Calu3 (cell line): Measurements from ENCODE around the gene FAM13B. TPM values are rescaled to one million over a fixed set of nuclear protein-coding genes. Genes with fewer than 3 reads are reported as not detected.
"Not testable (repeated sequence)": the region's sequence is repeated elsewhere in the genome, so short reads cannot be mapped to it uniquely, and the experiment has no call there.

Source experiments
- Bru-seq: library from RNA; stranded (reverse); fragments of 400-500 nt; gene quantifications from one replicate; lab custom pipeline; 2021; lab: Mats Ljungman, UMichigan
- BruChase-seq, 2 experiments: library from RNA; stranded (reverse); fragments of 400-500 nt; gene quantifications; one replicate each; lab custom pipeline; 2021; lab: Mats Ljungman, UMichigan
- BruUV-seq: library from RNA; stranded (reverse); fragments of 400-500 nt; replicated peaks from 2 replicates; lab custom pipeline; 2021; lab: Mats Ljungman, UMichigan
- CTCF ChIA-PET: fragments of 300-600 bp; sonication (Branson Sonifier 250); formaldehyde crosslinking; loops from one replicate; lab custom pipeline; 2022; ENCODE audit warnings: antibody characterized with exemption; lab: Charles Lee
- DNase-seq: peaks from one replicate; pipeline ENCODE4 v3.0.0; 2022
- H3K27ac Mint-ChIP-seq: one replicate; pipeline ENCODE4 v1.8.0; 2022; ENCODE audit warnings: mixed read lengths; ENCODE audit not compliant: unreplicated experiment
- H3K27me3 Mint-ChIP-seq: one replicate; pipeline ENCODE4 v1.8.0; 2022; ENCODE audit warnings: mixed read lengths; ENCODE audit not compliant: unreplicated experiment
- H3K36me3 Mint-ChIP-seq: one replicate; pipeline ENCODE4 v1.8.0; 2022; ENCODE audit warnings: mild to moderate bottlenecking, moderate library complexity, mixed read lengths; ENCODE audit not compliant: insufficient read depth, unreplicated experiment
- H3K4me1 Mint-ChIP-seq: one replicate; pipeline ENCODE4 v1.8.0; 2022; ENCODE audit warnings: mild to moderate bottlenecking, low read depth, mixed read lengths; ENCODE audit not compliant: unreplicated experiment
- H3K4me3 Mint-ChIP-seq: one replicate; pipeline ENCODE4 v1.8.0; 2022; ENCODE audit warnings: mild to moderate bottlenecking, low read depth, moderate library complexity, mixed read lengths; ENCODE audit not compliant: unreplicated experiment
- H3K9me3 Mint-ChIP-seq: one replicate; pipeline ENCODE4 v1.8.0; 2022; ENCODE audit warnings: low read depth, mixed read lengths; ENCODE audit not compliant: unreplicated experiment
- intact Hi-C: fragments of 100-400 bp; cut with micrococcal nuclease; formaldehyde crosslinking; loops from one replicate; pipeline ENCODE4 v1.10.0; 2022; ENCODE audit not compliant: unreplicated experiment
- long read RNA-seq: library from polyadenylated mRNA; stranded (forward); transcript quantifications from one replicate; pipeline ENCODE4 v2.0.0, GENCODE V29; 2022
- total RNA-seq: library from RNA; stranded (reverse); gene quantifications from 2 replicates; pipeline ENCODE4 v1.2.3, GENCODE V29; 2022
- TF ChIP-seq, protein P1 (sequence below): fragments of 200-600 bp; IDR thresholded peaks from one replicate; pipeline ENCODE4 v1.8.0; 2022; ENCODE audit warnings: antibody characterized with exemption; ENCODE audit not compliant: unreplicated experiment

Gene FAM13B
- total RNA-seq (34.9 and 42.5 TPM in 2 replicates), Bru-seq, nascent RNA (percentile 93 among the genes with signal in this experiment), BruChase-seq, experiment 1, labeled RNA remaining after a 6-hour chase (percentile 83 among the genes with signal in this experiment), BruChase-seq, experiment 2, labeled RNA remaining after a 2-hour chase (percentile 87 among the genes with signal in this experiment)
- long read RNA-seq, partial matches to known transcripts, result 0 of 14 reads
- long read RNA-seq, other reads (novel, unspliced or antisense), result 14 of 14 reads

DNA sequence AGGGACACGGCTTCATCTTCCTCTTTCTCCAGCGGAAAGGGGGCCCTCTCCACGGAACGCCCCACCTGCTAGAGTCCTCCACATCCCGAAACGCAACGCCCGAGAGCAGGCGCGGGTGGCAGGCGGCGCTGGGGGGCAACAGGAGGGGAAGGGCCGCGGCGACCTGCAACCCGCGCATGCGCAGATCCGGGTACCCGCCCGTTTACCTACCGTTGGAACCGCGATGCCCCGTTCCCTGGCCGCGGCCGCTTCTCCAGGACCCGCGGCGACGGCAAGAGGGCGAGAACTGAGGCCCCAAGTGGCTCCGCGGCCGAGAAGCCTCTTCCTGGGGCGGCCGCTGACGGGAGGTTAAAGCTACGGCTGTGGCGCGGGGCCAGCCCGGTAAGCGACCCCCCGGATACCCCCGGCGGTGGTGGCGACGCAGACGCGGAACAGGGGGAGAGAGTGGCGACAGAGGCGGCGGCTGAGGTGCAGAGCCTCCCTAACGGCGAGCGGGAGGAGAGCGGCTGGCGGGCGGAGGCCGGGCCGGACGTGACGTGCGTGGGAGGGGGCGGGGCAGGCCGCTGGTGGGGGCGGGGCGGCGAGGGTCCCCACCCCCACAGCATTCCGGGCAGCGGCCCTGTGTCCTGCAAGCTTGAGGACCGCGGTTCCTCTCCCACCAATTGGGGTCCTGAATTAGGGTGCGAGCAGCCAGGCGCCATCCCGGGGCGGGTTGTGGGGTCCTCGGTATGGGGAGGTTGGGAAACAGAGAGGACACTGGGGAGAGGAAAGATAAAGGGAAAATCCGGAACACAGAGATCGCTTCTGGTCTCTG, at the start of gene FAM13B:
TSS of gene FAM13B (minus strand) at position 508 of the 814 bp plus-strand sequence. CDS start 13,968 bp downstream, outside the sequence.
- H3K9me3 Mint-ChIP-seq, result no peaks in the 10 kb centered on the region
- peak within 1 kb of the TSS; percentile 100 for H3K4me3 Mint-ChIP-seq
- H3K36me3 Mint-ChIP-seq, result peaks cover 40% of the 10 kb centered on the region
- H3K27ac Mint-ChIP-seq, result peak within 1 kb of the TSS; percentile 98
- BruUV-seq, result no TSS peak
- CTCF ChIA-PET, result interaction anchor here (0.5 to 1.5 kb wide), 4 partner anchors 10 to 144 kb away, joined by 3 to 6 read pairs (median 3); no protein-coding TSS in a partner anchor
- peak; percentile 85 for DNase-seq
- no peaks in the 10 kb centered on the region for H3K27me3 Mint-ChIP-seq
- TF ChIP-seq, protein P1, sequence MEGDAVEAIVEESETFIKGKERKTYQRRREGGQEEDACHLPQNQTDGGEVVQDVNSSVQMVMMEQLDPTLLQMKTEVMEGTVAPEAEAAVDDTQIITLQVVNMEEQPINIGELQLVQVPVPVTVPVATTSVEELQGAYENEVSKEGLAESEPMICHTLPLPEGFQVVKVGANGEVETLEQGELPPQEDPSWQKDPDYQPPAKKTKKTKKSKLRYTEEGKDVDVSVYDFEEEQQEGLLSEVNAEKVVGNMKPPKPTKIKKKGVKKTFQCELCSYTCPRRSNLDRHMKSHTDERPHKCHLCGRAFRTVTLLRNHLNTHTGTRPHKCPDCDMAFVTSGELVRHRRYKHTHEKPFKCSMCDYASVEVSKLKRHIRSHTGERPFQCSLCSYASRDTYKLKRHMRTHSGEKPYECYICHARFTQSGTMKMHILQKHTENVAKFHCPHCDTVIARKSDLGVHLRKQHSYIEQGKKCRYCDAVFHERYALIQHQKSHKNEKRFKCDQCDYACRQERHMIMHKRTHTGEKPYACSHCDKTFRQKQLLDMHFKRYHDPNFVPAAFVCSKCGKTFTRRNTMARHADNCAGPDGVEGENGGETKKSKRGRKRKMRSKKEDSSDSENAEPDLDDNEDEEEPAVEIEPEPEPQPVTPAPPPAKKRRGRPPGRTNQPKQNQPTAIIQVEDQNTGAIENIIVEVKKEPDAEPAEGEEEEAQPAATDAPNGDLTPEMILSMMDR, result no peak
- intact Hi-C loops, result no loop called here
- H3K4me1 Mint-ChIP-seq, result peaks cover 43% of the 10 kb centered on the region

DNA sequence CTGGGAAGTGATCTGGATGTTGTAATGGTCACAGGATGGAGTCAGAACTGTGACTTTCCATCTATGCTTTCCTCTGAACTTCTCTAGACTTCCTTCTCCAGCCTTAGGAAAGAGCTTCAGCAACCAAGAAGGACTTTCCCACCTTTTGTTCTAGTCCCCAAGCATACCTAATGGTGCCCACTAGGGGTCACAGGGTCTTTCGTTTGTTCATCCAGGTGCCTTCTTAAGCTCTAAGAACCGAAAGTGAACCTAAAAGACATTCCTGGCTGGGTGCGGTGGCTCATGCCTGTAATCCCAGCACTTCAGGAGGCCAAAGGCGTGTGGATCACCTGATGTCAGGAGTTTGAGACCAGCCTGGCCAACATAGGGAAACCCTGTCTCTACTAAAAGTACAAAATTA, 49.2 kb upstream of the FAM13B start:
- Mint-ChIP-seq H3K27me3 (no peaks in the 10 kb centered on the region), H3K27ac (no peak overlapping the region), H3K9me3 (no peaks in the 10 kb centered on the region), H3K4me3 (no peak overlapping the region), H3K36me3 (no peaks in the 10 kb centered on the region), H3K4me1 (no peaks in the 10 kb centered on the region)
- intact Hi-C loops, result no loop called here
- no TSS peak for BruUV-seq
- no peak for DNase-seq
- TF ChIP-seq, protein P1, result no peak
- CTCF ChIA-PET, result interaction anchor here (0.6 to 1.2 kb wide), 3 partner anchors 15 to 47 kb away, joined by 3 to 11 read pairs (median 3); no protein-coding TSS in a partner anchor

DNA sequence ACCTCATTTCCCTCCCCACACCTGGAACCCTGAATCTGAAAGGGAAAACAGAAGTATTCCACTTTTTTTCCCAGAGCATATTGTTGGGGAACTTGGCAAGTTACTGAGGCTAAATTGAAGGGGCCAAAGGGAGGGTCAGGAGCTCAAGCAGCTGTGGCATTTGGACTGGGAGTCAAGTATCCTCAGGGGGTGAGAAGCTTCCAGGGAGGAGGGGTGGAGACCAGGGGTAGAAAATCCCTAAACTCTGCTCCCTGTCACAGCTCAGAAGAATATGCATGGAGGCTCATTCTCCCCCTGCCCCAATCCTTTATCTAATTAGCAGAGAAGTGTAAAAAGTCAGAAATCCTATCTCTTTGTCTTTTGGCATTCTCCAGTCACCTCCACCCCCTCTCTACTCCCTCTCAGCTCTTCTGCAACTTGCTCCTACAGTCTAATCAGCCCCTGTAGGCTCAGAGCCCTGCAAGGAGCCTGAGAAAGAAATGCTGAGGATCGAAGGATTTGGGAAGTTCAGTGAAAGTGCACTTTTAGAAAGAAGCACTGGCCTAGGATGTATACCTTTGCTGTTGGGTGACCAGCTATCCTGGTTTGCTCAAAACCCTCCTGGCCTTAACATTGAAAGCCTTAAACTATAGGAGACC, 45.2 kb upstream of the FAM13B start:
- Mint-ChIP-seq H3K4me3 (no peak overlapping the region), H3K4me1 (no peaks in the 10 kb centered on the region), H3K9me3 (no peaks in the 10 kb centered on the region), H3K27me3 (no peaks in the 10 kb centered on the region), H3K36me3 (no peaks in the 10 kb centered on the region), H3K27ac (no peak overlapping the region)
- no TSS peak for BruUV-seq
- TF ChIP-seq, protein P1, result no peak
- DNase-seq, result no peak
- CTCF ChIA-PET, result interaction anchor here (5.0 kb wide), 1 partner anchor 55 kb away, joined by 15 read pairs; no protein-coding TSS in a partner anchor
- intact Hi-C loops, result no loop called here

DNA sequence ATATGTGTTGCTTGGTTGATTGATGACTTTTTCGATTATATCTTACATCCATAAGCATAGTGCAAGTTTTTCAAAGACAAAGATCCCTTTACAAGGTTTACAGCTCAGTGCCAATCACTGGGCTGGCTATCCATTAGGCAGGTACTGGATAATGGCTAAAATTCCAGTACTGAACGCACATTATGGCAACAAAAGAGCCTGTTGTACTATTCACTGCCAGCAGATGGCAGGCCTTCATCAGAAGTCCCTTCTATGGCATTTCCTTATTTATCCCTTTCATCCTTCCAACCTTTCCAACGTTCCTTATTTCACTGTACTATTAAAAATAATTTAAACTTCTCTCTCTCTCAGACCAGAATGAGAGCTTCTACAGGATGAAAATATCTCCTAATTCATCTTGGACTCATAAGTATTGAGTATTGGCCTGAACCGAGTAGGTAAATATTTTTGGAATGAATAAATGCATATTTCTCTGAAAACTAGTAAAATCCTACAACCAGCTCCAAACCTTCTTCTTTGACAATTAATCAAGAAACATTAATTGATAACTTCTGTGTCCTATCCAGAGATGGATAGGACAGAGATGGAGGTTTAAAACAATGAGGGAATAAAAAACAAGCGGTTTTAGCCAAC, 44.3 kb upstream of the FAM13B start:
- H3K4me3 Mint-ChIP-seq, result no peak overlapping the region
- peak; percentile 70 for DNase-seq
- CTCF ChIA-PET, result interaction anchor here (0.6 to 5.0 kb wide), 4 partner anchors 8 to 56 kb away, joined by 3 to 15 read pairs (median 3); no protein-coding TSS in a partner anchor
- H3K4me1 Mint-ChIP-seq, result no peaks in the 10 kb centered on the region
- no peaks in the 10 kb centered on the region for H3K36me3 Mint-ChIP-seq
- TF ChIP-seq, protein P1, result peak; percentile 91
- no peaks in the 10 kb centered on the region for H3K27me3 Mint-ChIP-seq
- BruUV-seq, result no TSS peak
- no peak overlapping the region for H3K27ac Mint-ChIP-seq
- intact Hi-C loops, result loop anchor here (1.0 kb wide), 1 partner anchor 56 kb away; no protein-coding TSS in a partner anchor
- no peaks in the 10 kb centered on the region for H3K9me3 Mint-ChIP-seq

DNA sequence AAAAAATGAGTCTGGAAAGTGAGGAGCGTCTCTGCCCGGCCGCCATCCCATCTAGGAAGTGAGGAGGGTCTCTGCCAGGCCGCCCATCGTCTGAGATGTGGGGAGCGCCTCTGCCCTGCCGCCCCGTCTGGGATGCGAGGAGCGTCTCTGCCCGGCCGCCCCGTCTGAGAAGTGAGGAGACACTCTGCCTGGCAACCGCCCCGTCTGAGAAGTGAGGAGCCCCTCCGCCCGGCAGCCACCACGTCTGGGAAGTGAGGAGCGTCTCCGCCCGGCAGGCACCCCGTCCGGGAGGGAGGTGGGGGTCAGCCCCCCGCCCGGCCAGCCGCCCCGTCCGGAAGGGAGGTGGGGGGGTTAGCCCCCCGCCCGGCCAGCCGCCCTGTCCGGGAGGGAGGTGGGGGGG, 37.1 kb upstream of the FAM13B start:
- DNase-seq, H3K36me3 Mint-ChIP-seq, intact Hi-C loops, H3K9me3 Mint-ChIP-seq, H3K4me1 Mint-ChIP-seq, H3K4me3 Mint-ChIP-seq, BruUV-seq, H3K27ac Mint-ChIP-seq: not testable (repeated sequence)
- peaks cover 11% of the 10 kb centered on the region for H3K27me3 Mint-ChIP-seq
- CTCF ChIA-PET, result interaction anchor here (2.9 kb wide), 1 partner anchor 34 kb away, joined by 20 read pairs; no protein-coding TSS in a partner anchor
